ENCODE results near the gene KRTAP1-5. TPM values are rescaled to one million over a fixed set of nuclear protein-coding genes. Genes with fewer than 3 reads are reported as not detected.

The KRTAP1-5 gene
- total and polyA plus RNA-seq, 8 donors = not detected

- Histone ChIP-seq H3K36me3 (no peaks in the 10 kb centered on the region), H3K4me1 (no peaks in the 10 kb centered on the region), H3K27me3 (no peaks in the 10 kb centered on the region), H3K27ac (no peak overlapping the region), H3K9me3 (no peaks in the 10 kb centered on the region), H3K4me3 (no peak overlapping the region)
- DNase-seq (no peak), ATAC-seq (no peak)
- intact Hi-C loops (cut with DNase I) = no loop called here
- TF ChIP-seq CTCF (IDR thresholded peaks at IDR 0.05) = no peak
Observed at GRCh38 chr17:41020336-41020735, 6.7 kb downstream of the KRTAP1-5 start.

- Histone ChIP-seq H3K36me3 (no peaks in the 10 kb centered on the region), H3K4me1 (no peaks in the 10 kb centered on the region), H3K27ac (no peak overlapping the region), H3K27me3 (no peaks in the 10 kb centered on the region), H3K4me3 (no peak overlapping the region), H3K9me3 (no peaks in the 10 kb centered on the region)
- TF ChIP-seq CTCF (IDR thresholded peaks at IDR 0.05) = no peak
- ATAC-seq (no peak), DNase-seq (no peak)
- intact Hi-C loops (cut with DNase I) = no loop called here
Observed at GRCh38 chr17:41019415-41019814, 7.6 kb downstream of the KRTAP1-5 start.

GRCh38 chr17:41018541-41018940 lies 8.5 kb downstream of the KRTAP1-5 start:
- no peak for DNase-seq
- Histone ChIP-seq H3K27ac (no peak overlapping the region), H3K36me3 (no peaks in the 10 kb centered on the region), H3K27me3 (no peaks in the 10 kb centered on the region), H3K9me3 (no peaks in the 10 kb centered on the region), H3K4me1 (no peaks in the 10 kb centered on the region), H3K4me3 (no peak overlapping the region)
- TF ChIP-seq CTCF (IDR thresholded peaks at IDR 0.05) = no peak
- ATAC-seq = no peak
- intact Hi-C loops (cut with DNase I) = no loop called here

GRCh38 chr17:41016578-41017215 lies 10.3 kb downstream of the KRTAP1-5 start:
- Histone ChIP-seq H3K4me3 (no peak overlapping the region), H3K27ac (no peak overlapping the region), H3K4me1 (no peaks in the 10 kb centered on the region), H3K9me3 (no peaks in the 10 kb centered on the region), H3K36me3 (no peaks in the 10 kb centered on the region), H3K27me3 (no peaks in the 10 kb centered on the region)
- ATAC-seq = no peak
- no peak for DNase-seq
- no peak for TF ChIP-seq CTCF (IDR thresholded peaks at IDR 0.05)
- intact Hi-C loops (cut with DNase I) = no loop called here

- H3K4me3 ChIP-seq = no peak overlapping the region
- intact Hi-C loops (cut with DNase I) = no loop called here
- no peaks in the 10 kb centered on the region for H3K9me3 ChIP-seq
- no peaks in the 10 kb centered on the region for H3K27me3 ChIP-seq
- DNase-seq (no peak), ATAC-seq (no peak)
- no peak for TF ChIP-seq CTCF (IDR thresholded peaks at IDR 0.05)
- no peaks in the 10 kb centered on the region for H3K4me1 ChIP-seq
- H3K36me3 ChIP-seq = no peaks in the 10 kb centered on the region
- no peak overlapping the region for H3K27ac ChIP-seq
Observed at GRCh38 chr17:41015454-41015853, 11.6 kb downstream of the KRTAP1-5 start.
